Caki2 (cell line): ENCODE measurements around the gene TCHH. TPM values are rescaled to one million over a fixed set of nuclear protein-coding genes. Genes with fewer than 3 reads are reported as not detected.
"Not testable (repeated sequence)": the region's sequence is repeated elsewhere in the genome, so short reads cannot be mapped to it uniquely, and the experiment has no call there.

Source experiments
- DNase-seq: peaks from one replicate; pipeline ENCODE4 v3.0.0-alpha.2; 2015; ENCODE audit warnings: low read depth
- in situ Hi-C: cut with HindIII; loops from 2 replicates; pipeline ENCODE4 v1.10.0; 2016; ENCODE audit warnings: low sequenced_read_pairs, low pct_unique_long_range_greater_than_20kb, mixed read lengths
- total RNA-seq: library from RNA; depleted of rRNA; stranded (reverse); fragments of >200 nt; shearing (Covaris generic); gene quantifications from 2 replicates; pipeline ENCODE4 v1.2.3, GENCODE V29; 2014; ENCODE audit warnings: low replicate concordance

The TCHH gene
- total RNA-seq, 1 experiment from 2014 or later = not detected

- no peak for DNase-seq
- in situ Hi-C loops = no loop called here
Observed at GRCh38 chr1:152112885-152113432, 2.3 kb downstream of the TCHH start.

- in situ Hi-C loops = no loop called here
- DNase-seq = peak; percentile 60
Observed at GRCh38 chr1:152112101-152112884, 3.0 kb downstream of the TCHH start.

- peak; percentile 87 for DNase-seq
- in situ Hi-C loops = no loop called here
Observed at GRCh38 chr1:152111515-152111968, 3.7 kb downstream of the TCHH start.

DNA sequence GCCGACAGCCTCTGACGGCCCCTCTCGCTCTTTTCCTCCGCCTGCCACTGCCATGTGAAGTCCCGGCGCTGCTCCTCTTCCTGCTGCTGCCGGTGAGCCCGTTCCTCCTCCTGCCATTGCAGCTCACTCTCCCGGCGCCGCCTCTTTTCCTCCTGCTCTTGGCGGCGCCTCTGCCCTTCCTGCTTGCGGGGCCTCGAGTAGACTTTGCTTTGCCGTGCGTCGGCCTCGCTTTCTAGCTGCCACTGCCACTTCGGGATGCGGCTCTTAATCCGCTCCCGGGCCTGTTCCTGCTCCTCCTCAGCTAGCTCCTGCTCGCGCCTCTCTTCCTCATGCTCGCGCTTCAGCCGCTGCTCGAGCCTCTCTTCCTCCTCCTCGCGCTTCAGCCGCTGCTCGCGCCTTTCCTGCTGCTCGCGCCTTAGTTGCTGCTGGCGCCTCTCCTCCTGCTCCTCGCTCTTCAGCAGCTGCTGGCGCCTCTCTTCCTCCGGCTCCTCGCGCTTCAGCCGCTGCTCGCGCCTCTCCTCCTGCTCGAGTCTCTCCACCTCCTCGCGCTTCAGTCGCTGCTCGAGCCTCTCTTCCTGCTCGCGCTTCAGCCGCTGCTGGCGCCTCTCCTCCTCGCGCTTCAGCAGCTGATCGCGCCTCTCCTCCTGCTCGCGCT is 4.3 kb downstream of the TCHH start:
- peak; percentile 84 for DNase-seq
- in situ Hi-C loops = no loop called here

DNA sequence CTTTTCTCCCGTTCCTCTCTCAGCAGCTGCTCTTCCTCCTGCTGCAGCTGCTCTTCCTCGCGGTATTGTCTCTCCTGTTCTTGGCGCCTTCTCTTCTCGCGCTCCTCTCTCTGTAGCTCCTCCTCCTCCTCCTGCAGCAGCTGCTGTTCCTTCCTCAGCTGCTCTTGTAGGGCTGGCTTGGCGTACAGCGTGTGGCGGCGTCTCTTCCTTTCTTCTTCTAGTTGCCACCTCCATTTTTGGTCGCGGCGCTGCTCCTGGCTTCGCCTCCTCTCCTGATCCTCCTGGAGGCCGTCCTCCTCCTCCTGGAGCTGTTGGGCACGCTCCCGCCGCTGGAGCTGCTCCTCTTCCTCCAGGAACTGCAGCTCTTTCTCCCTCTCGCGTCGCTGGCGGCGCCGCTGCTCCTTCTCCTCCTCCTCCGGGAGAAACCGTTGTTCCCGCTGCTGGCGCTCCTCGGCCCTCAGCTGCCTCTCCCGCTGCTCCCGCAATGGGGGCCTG is 4.8 kb downstream of the TCHH start:
- in situ Hi-C loops = no loop called here
- peak; percentile 83 for DNase-seq

DNA sequence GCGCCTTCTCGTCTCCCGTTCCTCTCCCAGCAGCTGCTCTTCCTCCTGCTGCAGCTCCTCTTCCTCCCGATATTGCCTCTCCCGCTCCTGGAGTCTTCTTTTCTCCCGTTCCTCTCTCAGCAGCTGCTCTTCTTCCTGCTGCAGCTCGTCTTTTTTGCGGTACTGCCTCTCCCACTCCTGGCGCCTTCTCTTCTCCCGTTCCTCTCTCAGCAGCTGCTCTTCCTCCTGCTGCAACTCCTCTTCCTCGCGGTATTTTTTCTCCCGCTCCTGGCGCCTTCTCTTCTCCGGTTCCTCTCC is 5.3 kb downstream of the TCHH start:
- in situ Hi-C loops = no loop called here
- no peak for DNase-seq

- DNase-seq = no peak
- in situ Hi-C loops = no loop called here
Observed at GRCh38 chr1:152109231-152109997, 5.8 kb downstream of the TCHH start.

DNA sequence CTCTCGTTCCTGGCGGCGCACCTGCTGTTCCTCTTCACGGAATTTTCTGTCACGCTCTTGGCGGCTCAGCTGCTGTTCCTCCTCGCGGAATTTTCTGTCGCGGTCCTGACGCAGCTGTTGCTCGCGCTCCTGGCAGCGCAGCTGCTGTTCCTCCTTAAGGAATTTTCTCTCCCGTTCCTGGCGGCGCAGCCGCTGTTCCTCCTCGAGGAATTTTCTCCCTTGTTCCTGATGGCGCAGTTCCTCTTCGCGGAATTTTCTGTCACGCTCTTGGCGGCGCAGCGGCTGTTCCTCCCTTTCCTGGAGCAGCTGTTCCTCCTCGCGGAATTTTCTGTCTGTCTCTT is 6.4 kb downstream of the TCHH start:
- in situ Hi-C loops = no loop called here
- DNase-seq = no peak

GRCh38 chr1:152107984-152108881 is 7.0 kb downstream of the TCHH start:
- in situ Hi-C loops = no loop called here
- no peak for DNase-seq

DNA sequence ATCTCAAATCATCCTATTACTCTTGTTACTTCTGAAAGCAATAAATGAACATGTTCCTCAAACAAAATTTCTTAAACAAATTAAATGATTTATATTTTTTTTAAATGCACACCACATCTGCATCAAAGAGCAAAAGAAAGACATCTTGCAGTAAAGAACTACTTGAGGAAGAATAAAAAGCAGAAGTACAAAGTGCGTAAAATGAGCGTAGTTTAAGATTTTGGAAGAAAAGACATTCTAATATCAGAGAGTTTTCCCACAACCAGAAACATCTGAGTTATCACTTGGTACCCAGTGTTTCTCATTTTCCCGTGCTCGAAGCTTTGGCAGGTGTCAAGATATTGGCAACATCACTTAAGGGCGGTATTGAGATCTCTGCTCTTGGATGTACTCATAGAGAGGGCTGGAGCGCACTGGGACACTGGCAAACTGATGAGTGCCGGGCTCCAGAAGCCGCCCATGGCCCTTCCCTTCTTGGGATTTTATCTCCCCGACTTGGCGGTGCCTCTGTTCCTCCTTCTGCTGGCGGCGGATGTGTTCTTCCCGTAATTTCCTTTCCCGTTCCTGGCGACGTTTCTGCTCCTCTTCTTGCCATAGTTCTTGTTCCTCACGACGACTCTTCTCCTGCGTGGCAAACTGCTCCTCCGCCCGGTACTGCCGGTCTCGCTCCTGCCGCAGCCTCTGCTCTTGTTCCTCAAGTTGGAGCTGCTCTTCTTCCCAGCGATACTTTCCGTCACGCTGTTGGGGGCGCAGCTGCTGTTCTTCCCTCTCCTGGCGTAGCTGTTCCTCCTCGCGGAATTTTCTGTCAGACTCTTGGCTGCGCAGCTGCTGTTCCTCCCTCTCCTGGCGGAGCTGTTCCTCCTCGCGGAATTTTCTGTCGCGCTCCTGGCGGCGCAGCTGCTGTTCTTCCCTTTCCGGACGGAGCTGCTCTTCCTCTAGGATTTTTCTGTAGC is 7.9 kb downstream of the TCHH start:
- in situ Hi-C loops = no loop called here
- no peak for DNase-seq

- in situ Hi-C loops = no loop called here
- no peak for DNase-seq
Observed at GRCh38 chr1:152104854-152105253, 10.4 kb downstream of the TCHH start.

DNA sequence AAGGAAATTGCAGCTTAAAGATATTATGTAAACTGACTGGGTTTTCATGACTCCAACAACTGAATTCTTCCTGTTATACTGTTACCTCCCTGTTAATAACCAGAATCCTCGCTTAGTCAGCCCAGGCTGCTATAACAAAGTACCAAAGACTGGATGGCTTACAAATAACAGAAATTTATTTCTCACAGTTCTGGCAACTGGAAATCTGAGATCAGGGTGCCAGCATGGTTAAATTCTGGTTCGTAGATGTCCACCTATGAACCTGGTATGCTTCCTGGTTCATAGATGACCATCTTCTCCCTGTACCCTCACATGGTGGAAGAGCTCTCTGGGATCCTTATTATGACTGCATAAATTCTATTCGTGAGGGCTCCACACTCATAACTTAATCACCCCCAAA is 18.3 kb downstream of the TCHH start:
- DNase-seq = no peak

GRCh38 chr1:152089014-152089674 is 26.1 kb downstream of the TCHH start, which contains the start of gene TCHHL1:
Gene TCHHL1 (minus strand): TSS chr1:152089064. CDS start chr1:152088143, 921 bp downstream.
- DNase-seq = no peak
- in situ Hi-C loops = no loop called here

More for the DNA sequence above, 18.3 kb downstream of the TCHH start:
- in situ Hi-C loops = no loop called here

- in situ Hi-C loops = no loop called here
- no peak for DNase-seq
Observed at GRCh38 chr1:152086760-152087159, 28.5 kb downstream of the TCHH start.

- in situ Hi-C loops = no loop called here
- DNase-seq = no peak
Observed at GRCh38 chr1:152084853-152085252, 30.4 kb downstream of the TCHH start.

DNA sequence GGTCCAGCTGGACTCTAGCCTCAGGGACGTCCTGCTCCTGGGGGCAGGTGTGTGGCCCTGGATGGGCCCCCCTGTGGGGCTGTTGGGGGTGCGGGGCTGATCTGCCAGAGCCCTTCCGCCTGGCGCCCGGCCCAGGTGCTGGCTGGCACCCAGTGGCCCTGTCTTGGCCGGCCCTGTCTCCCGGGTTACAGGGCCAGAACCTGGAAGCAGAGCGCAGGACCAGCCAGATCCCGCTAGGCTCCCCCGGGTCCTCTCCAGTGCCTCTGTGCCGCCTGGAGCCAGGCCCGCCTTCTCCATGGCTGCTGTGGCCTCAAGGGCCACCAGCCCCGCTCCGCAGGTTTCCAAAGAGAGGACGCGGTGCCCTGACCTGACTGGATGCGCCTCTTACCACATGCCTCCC is 34.2 kb downstream of the TCHH start:
- DNase-seq, in situ Hi-C loops: not testable (repeated sequence)
